ENCODE data around the gene TIAM2. TPM values are rescaled to one million over a fixed set of nuclear protein-coding genes. Genes with fewer than 3 reads are reported as not detected.

The TIAM2 gene
- total RNA-seq, 1 experiment from 2014 or later, result 9.1 TPM

DNA sequence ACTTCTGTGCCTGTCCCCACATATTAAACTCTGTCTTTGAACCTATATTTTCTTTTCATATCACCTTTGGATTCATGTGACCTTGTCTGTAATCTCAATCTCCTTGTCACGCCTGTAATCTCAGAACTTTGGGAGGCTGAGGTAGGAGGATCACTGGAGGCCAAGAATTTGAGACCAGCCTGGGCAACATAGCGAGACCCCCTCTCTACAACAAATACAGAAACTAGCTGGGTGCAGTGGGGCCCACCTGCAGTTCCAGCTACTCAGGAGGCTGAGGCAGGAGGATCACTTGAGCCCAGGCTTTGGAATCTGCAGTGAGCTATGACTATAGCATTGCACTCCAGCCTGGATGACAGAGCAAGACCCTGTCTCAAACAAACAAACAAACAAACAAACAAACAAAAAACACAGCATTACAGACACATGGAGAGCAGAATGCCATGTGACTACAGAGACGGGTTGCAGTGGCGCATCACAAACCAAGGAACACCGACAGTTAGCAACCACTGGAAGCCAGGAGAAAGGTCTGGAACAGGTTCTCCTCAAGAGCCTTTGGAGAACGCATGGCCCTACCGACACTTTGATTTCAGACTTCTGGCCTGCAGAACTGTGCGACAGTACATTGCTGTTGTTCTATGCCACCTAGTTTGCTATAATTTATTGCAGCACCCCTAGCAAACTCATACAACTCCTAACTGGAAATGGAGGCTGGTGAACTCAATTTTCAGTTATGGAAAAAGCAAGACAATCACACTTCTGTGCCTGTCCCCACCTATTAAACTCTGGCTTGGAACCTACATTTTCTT lies 14.6 kb upstream of the TIAM2 start:
- no peak overlapping the region for H3K4me3 ChIP-seq (ENCODE audit: low read depth, low read length, poor library complexity, severe bottlenecking)
- no peak for TF ChIP-seq EZH2 (IDR thresholded peaks at IDR 0.05; ENCODE audit: borderline replicate concordance, low read depth, low read length, poor library complexity, severe bottlenecking)
- TF ChIP-seq, protein P1, sequence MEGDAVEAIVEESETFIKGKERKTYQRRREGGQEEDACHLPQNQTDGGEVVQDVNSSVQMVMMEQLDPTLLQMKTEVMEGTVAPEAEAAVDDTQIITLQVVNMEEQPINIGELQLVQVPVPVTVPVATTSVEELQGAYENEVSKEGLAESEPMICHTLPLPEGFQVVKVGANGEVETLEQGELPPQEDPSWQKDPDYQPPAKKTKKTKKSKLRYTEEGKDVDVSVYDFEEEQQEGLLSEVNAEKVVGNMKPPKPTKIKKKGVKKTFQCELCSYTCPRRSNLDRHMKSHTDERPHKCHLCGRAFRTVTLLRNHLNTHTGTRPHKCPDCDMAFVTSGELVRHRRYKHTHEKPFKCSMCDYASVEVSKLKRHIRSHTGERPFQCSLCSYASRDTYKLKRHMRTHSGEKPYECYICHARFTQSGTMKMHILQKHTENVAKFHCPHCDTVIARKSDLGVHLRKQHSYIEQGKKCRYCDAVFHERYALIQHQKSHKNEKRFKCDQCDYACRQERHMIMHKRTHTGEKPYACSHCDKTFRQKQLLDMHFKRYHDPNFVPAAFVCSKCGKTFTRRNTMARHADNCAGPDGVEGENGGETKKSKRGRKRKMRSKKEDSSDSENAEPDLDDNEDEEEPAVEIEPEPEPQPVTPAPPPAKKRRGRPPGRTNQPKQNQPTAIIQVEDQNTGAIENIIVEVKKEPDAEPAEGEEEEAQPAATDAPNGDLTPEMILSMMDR (conservative IDR thresholded peaks at IDR 0.05; ENCODE audit: low read depth, low read length), result no peak
- H3K27ac ChIP-seq (ENCODE audit: low read depth, low read length, poor library complexity, severe bottlenecking), result no peak overlapping the region
- no TSS peak for BruUV-seq (replicated peaks)
- ChIA-PET CTCF (no interaction called here), POLR2A (ENCODE audit: low non-redundant PET) (no interaction called here)
- no peaks in the 10 kb centered on the region for H3K4me1 ChIP-seq (ENCODE audit: insufficient read depth, low read length, poor library complexity, severe bottlenecking)
- intact Hi-C loops (cut with micrococcal nuclease; ENCODE audit: unreplicated experiment), result no loop called here
- DNase-seq (ENCODE audit: low spot score), result no peak
- no peaks in the 10 kb centered on the region for H3K36me3 ChIP-seq (ENCODE audit: insufficient read depth, low read length, poor library complexity, severe bottlenecking)
- H3K27me3 ChIP-seq (replicated peaks; ENCODE audit: insufficient read depth, low read depth, low read length, poor library complexity), result no peaks in the 10 kb centered on the region
- H3K9me3 ChIP-seq (ENCODE audit: low read depth, low read length, poor library complexity, severe bottlenecking), result no peaks in the 10 kb centered on the region

DNA sequence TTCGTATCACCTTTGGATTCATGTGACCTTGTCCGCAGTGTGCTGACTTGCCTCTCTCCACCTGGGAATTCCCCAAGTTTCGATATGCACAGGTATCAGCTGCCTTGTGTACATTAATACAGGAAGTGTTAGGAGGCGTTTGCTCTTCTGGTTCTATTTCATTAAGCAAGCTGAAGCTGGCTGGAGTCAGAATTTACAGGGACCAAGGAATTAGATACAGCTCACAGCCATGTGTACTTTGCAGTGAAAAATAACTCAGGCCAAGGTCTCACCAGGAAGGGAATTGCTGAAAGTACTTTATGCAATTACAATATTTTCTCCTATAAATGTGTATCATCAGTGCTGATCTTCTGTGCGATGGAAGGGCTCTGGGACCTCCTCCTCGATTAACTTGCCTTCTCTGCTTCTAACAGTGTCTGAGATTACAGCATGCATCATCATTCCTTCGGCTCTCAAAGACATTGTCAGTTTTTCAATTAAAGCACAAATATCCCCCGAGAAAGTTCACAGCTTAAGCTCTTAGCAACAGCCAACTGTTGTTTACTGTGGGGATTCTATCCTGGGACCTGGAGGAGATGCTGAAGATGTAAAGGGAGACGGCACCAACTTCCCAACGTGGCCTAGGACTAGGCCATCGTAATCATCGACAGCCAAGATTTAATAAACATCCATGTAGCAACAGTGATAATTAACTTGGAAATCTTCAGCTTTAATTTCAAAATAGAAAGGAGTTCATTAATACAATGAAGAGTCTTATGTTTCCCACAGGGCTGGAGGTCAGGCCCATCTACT lies 13.8 kb upstream of the TIAM2 start:
- intact Hi-C loops (cut with micrococcal nuclease; ENCODE audit: unreplicated experiment), result no loop called here
- POLR2A ChIA-PET (ENCODE audit: low non-redundant PET), result no interaction called here
- BruUV-seq (replicated peaks), result no TSS peak
- no peaks in the 10 kb centered on the region for H3K4me1 ChIP-seq (ENCODE audit: insufficient read depth, low read length, poor library complexity, severe bottlenecking)
- CTCF ChIA-PET, result no interaction called here
- no peak overlapping the region for H3K4me3 ChIP-seq (ENCODE audit: low read depth, low read length, poor library complexity, severe bottlenecking)
- H3K27ac ChIP-seq (ENCODE audit: low read depth, low read length, poor library complexity, severe bottlenecking), result no peak overlapping the region
- H3K9me3 ChIP-seq (ENCODE audit: low read depth, low read length, poor library complexity, severe bottlenecking), result no peaks in the 10 kb centered on the region
- no peaks in the 10 kb centered on the region for H3K27me3 ChIP-seq (replicated peaks; ENCODE audit: insufficient read depth, low read depth, low read length, poor library complexity)
- H3K36me3 ChIP-seq (ENCODE audit: insufficient read depth, low read length, poor library complexity, severe bottlenecking), result no peaks in the 10 kb centered on the region
- no peak for DNase-seq (ENCODE audit: low spot score)
- TF ChIP-seq, protein P1 (conservative IDR thresholded peaks at IDR 0.05; ENCODE audit: low read depth, low read length), result no peak
- TF ChIP-seq EZH2 (IDR thresholded peaks at IDR 0.05; ENCODE audit: borderline replicate concordance, low read depth, low read length, poor library complexity, severe bottlenecking), result no peak

DNA sequence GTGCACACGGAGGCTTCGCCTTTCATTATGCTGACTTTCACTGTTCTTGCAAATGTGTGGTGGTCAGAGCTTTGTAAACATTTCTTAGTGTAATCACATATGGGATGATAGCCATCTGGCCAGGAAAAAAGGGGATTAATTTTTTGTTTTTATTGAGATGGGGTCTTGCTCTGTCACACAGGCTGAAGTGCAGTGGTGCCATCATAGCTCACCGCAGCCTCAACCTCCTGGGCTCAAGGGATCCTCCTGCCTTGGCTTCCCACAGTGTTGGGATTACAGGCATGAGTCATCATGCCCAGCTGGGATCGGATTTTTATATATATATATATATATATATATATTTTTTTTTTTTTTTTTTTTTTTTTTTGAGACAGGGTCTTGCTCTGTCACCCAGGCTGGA lies 11.0 kb upstream of the TIAM2 start:
- no peaks in the 10 kb centered on the region for H3K4me1 ChIP-seq (ENCODE audit: insufficient read depth, low read length, poor library complexity, severe bottlenecking)
- H3K4me3 ChIP-seq (ENCODE audit: low read depth, low read length, poor library complexity, severe bottlenecking), result no peak overlapping the region
- H3K27me3 ChIP-seq (replicated peaks; ENCODE audit: insufficient read depth, low read depth, low read length, poor library complexity), result no peaks in the 10 kb centered on the region
- DNase-seq (ENCODE audit: low spot score), result peak; percentile 56
- ChIA-PET POLR2A (ENCODE audit: low non-redundant PET) (interaction anchor here (0.6 kb wide), 1 partner anchor 13 kb away, joined by 6 read pairs; no protein-coding TSS in a partner anchor), CTCF (no interaction called here)
- no peaks in the 10 kb centered on the region for H3K9me3 ChIP-seq (ENCODE audit: low read depth, low read length, poor library complexity, severe bottlenecking)
- TF ChIP-seq, protein P1 (conservative IDR thresholded peaks at IDR 0.05; ENCODE audit: low read depth, low read length), result no peak
- no peak for TF ChIP-seq EZH2 (IDR thresholded peaks at IDR 0.05; ENCODE audit: borderline replicate concordance, low read depth, low read length, poor library complexity, severe bottlenecking)
- no peak overlapping the region for H3K27ac ChIP-seq (ENCODE audit: low read depth, low read length, poor library complexity, severe bottlenecking)
- BruUV-seq (replicated peaks), result no TSS peak
- H3K36me3 ChIP-seq (ENCODE audit: insufficient read depth, low read length, poor library complexity, severe bottlenecking), result no peaks in the 10 kb centered on the region
- intact Hi-C loops (cut with micrococcal nuclease; ENCODE audit: unreplicated experiment), result no loop called here

Data from A673 (cell line).